GM23248 (cell line): Measurements from ENCODE around the gene HINFP.

ENCODE experiments used
- EZH2 ChIP-seq: fragments of 200-600 bp; sonication (generic); IDR thresholded peaks from 2 replicates; pipeline ENCODE4 v1.6.1; 2018; ENCODE audit warnings: antibody characterized with exemption, mild to moderate bottlenecking; ENCODE audit not compliant: insufficient read depth, poor library complexity, severe bottlenecking
- EZH2phosphoT487 ChIP-seq: fragments of 200-600 bp; sonication (generic); IDR thresholded peaks from 2 replicates; pipeline ENCODE4 v1.6.1; 2018; ENCODE audit warnings: antibody characterized with exemption, moderate library complexity, mild to moderate bottlenecking, low read depth; ENCODE audit not compliant: insufficient read depth

DNA sequence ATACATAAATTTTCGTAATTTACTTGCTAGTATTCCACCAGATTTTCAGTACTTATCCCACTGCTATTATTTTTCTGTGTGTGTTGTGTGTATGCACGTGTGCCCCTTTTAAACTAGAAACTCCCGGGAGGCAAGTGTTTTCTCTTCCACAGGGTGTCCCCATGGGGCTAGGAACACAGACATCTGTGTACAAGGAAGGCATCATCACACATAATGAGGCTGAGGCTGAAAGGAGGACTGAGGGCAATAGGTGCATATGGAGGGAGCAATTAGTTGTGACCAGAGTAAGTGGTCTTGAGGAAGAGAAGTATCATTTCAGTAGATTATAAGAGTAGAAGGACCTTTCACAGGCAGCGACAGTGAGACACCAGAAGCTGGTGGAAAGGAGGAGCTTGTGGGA is 17.6 kb upstream of the HINFP start:
- TF ChIP-seq EZH2 (no peak), EZH2phosphoT487 (no peak)
